Embryonic facial prominence (tissue), 1 donor: ENCODE results near the gene RAB37.
A peak's percentile ranks its signal among the peaks of the same experiment; 100 is the strongest.

ENCODE experiments used
- DNase-seq: peaks from one replicate; pipeline ENCODE4 v3.0.0-alpha.2; 2016; ENCODE audit errors: extremely low spot score

RAB37 gene

DNA sequence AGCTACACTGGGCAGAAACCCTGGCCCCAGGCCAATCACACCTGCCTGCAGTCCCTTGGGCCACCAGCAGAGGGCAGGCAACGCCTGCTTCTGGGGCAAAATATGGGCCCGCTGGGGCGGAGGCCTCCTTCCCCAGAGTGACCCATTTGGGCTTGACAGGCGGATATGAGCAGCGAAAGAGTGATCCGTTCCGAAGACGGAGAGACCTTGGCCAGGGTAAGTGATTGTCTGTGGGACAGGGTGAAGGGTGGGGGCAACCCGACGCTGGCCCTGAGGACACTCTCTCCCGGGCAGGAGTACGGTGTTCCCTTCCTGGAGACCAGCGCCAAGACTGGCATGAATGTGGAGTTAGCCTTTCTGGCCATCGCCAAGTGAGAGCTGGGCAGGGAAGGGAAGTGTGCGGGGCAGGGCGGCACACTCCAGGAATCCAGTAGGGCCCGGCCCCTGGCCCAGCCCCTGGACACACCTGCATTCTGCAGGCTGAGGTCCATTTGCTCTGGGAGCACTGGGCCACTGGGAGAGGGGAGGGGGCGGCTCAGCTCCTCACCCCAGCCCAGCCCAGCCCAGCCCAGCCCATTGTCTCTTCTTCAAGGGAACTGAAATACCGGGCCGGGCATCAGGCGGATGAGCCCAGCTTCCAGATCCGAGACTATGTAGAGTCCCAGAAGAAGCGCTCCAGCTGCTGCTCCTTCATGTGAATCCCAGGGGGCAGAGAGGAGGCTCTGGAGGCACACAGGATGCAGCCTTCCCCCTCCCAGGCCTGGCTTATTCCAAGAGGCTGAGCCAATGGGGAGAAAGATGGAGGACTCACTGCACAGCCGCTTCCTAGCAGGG is 7.9 kb downstream of the RAB37 start:
- DNase-seq, result no peak

DNA sequence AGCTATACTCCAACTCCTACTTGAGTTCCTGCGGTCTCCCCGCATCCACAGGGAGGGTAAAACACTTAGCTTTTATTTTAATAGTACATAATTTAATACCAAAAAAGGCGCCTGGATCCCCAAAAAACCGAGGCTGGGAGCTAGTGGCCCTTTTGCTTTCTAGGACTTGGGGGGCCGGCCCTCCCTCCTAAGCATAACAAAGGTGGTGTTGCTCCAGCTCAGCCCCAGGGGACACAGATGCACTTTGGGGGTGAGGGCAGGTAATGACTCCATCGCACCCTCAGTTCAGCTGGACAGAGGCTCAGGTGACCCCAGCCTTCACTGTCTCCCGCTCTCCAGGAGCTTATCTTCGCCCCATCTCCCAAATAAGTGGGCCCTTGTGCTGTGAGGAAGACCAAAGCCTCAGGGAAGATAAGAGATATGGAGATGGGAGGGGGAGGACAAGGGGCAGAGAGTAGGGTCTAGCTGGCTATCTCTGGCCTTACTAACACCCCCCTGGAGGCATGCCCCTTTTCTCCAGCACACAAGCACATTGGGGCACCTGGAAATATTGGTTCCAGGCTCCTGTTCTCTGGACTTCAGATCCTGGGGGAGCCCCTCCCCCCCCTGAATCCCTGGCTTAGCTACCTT is 8.6 kb downstream of the RAB37 start:
- no peak for DNase-seq

DNA sequence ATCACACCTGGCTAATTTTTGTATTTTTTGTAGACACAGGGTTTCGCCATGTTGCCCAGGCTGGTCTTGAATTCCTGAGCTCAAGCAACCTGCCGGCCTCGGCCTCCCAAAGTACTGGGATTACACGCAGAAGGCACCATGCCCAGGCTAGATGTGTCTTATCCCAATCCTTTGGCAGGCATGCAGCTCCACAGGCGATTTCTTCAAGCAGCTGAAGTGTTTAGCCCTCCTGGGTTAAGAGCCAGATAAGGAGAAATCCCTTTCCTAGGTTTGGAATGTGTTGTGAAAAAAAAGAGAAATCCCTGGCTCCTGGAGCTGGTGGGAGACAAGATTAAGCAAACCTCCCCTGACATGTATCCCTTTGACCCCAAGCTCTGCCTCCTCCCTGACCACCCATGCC is 9.3 kb downstream of the RAB37 start:
- DNase-seq, result no peak

DNA sequence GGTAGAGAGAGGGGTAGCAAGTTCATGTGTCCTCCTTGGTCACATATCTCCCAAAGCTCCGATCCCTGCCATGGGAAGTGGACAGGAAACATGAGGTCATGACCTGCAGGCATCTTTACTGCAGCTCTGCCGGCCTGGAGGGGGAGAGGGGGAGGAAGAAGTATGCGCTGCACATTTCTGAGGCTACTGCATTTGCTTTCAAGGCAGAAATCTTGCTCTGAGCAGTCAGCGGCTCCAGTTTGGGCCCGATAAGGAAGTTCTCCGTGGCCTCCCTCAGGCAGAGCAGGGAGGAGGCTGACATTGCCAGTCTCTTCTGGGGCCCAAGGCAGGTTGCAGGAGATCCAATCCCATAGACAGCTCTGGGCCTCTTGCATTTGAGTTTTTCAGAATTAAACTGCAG is 9.9 kb downstream of the RAB37 start:
- no peak for DNase-seq

DNA sequence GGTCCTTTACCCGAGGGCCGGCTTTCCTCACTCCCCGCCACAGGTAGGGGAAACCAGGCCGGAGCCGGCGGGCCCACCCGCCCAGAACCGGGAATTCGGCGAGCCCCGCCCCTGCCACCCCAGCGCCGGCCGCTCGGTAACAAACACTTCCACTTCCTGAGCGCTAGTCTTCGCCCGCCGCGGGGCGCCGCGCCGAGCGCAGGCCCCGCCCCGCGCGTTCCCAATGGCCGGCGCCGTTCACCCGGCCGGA is 11.1 kb downstream of the RAB37 start:
- DNase-seq, result no peak

DNA sequence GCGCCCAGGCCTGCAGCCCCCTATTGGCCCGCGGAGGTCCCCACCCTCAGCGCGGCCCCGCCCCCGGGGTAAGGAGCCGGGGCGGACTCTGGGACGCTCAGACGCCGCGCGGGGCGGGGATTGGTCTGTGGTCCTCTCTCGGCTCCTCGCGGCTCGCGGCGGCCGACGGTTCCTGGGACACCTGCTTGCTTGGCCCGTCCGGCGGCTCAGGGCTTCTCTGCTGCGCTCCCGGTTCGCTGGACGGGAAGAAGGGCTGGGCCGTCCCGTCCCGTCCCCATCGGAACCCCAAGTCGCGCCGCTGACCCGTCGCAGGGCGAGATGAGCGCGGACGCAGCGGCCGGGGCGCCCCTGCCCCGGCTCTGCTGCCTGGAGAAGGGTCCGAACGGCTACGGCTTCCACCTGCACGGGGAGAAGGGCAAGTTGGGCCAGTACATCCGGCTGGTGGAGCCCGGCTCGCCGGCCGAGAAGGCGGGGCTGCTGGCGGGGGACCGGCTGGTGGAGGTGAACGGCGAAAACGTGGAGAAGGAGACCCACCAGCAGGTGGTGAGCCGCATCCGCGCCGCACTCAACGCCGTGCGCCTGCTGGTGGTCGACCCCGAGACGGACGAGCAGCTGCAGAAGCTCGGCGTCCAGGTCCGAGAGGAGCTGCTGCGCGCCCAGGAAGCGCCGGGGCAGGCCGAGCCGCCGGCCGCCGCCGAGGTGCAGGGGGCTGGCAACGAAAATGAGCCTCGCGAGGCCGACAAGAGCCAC is 11.6 kb downstream of the RAB37 start, which contains the start of gene NHERF1:
TSS of gene NHERF1 (plus strand) at position 100 of the 750 bp plus-strand sequence. CDS start at position 319, 219 bp downstream.
- DNase-seq, result peak; percentile 29

DNA sequence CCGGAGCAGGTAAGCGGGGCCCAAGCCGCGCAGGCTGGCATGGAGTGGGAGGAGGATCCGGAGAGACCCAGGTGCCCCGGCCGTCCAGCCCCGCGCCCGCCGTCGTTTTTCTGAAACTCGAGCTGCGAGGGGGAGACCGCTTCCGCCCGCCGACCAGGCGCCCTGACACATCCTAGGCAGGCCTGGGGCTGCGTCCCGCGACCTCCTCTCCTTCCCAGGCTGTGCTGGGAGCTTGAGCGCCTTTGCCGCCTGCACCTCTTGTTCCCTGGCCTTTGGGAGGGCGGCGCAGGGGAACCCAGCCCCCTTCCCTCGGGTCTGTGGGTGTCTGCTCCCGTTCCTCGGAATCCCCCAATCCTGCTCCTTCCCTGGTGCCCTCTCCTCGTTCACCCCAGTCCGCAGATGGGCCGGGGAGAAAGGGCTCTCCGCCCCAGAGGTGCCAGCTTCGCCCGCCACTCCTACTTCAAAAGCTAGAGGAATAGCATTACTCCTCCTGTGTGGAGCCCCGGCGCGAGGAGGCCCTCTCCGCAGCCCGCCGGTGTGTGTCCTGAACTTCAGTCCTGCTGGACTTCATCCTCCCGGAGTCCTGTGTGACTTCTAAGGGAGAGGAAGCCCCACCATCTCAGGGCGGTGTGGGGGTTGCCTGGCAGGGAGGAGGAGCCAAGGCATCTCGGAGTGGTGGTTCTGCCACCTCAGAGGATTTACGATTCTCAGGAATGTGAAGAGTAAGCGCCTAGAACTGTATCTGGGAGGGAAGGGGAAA is 12.4 kb downstream of the RAB37 start:
- no peak for DNase-seq

DNA sequence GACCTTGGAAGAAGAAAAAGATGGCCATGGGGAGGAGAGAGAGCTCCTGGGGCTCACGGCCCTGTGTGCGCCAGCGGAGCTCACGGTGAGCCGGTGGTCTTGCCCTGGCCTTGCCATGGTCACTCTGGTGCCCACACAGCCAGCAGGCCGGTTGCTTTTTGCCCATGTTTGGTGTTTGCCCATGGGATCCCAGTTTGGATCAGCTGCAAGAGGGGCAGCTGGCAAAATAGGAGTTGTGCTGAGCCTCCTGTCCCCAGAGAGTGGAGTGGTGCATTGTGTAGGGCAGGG is 12.9 kb downstream of the RAB37 start:
- no peak for DNase-seq

DNA sequence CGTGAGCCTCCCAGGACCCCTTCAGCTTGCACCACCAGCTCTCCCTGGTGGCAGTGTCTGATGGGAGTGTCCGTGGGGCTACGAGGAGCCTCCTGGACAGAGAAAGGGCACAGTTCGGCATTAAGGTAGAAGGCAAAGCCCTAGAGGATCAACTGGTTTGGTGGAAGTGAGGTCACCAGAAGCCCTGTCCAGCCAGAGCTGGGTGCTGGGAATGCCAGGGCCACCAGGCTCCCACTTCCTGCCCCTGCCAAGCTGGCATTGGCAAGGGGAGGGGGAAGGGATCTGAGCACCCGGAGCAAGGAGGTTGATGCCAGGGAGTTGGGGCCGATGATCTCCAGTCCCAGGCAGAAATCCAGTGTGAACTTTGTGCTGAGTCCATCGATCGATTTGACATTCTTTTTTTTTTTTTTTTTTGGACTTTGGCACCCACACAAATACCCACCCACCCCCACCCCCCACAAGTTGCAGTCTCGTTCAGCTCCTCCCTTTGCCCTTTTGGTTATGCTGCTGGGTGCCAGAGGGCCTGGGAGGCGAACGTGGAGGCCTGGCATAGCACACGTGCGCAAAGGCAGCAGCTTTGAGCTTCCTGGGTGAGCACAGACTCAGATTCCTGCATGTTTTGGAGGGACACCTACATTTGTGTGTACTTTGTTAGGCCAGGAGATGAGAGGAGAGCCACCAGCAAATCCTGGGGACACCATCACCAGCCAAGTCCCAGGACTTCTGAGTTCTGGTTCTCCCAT is 13.4 kb downstream of the RAB37 start:
- DNase-seq, result no peak

DNA sequence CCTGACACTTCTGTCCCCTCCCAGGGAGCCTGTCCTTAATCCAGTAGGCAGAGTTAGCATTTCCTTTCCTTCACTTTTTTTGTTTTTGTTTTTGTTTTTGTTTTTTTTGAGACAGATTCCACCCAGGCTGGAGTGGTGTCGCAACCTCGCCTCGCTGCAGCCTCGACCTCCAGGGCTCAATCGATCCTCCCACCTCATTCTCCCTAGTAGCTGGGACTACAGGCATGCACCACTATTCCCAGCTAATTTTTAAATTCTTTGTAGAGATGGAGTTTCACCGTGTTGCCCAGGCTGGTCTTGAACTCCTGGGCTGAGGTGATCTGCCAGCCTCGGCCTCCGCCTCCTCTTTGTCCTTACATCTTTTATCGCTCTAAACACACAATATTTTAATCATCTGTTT is 15.4 kb downstream of the RAB37 start:
- no peak for DNase-seq

DNA sequence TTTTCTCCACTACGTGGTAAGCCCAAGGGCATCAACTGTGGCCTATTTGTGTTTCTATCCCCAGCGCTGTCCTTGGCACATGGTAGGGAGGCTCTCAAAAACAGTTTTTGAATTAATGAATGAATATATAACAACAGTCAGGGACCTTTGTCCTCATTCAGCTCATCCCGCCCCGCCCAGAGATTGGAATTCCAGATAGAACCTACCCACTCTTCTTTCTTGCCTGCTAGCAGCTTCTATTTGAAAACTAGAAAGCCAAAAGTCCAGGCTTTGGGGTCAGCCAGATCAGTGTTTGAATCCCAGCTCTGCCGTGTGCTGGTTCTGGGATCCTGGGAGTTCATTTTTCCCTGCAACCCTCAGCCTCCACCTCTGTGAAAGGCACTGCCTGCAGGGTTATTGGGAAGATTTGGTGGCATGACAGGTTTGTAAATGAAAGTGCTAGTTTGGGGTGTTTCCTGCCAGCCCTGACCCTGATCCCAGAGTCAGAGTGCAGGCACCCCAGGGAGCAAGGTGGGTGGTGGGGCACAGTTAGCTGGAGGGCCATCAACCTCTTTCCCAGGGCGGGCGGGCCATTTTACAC is 15.9 kb downstream of the RAB37 start:
- no peak for DNase-seq

DNA sequence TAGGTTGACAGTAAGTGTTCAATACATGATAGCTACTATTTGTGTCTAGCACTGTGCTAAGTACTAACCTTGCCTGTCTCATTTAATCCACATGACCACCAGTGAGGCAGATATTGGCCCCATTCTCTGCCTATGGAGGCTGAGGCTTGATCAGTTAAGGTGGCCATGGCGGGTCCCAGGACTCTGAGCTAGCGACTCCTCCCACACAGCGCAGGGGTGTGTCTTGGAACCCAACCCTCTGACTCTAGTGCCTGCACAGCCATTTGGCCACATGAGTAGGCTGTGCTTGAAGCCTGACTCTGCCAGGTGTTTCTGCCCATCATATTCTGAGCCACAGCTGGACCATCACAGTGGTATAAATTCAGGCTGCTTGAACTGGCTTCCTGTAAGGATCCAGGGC is 17.8 kb downstream of the RAB37 start:
- DNase-seq, result no peak

DNA sequence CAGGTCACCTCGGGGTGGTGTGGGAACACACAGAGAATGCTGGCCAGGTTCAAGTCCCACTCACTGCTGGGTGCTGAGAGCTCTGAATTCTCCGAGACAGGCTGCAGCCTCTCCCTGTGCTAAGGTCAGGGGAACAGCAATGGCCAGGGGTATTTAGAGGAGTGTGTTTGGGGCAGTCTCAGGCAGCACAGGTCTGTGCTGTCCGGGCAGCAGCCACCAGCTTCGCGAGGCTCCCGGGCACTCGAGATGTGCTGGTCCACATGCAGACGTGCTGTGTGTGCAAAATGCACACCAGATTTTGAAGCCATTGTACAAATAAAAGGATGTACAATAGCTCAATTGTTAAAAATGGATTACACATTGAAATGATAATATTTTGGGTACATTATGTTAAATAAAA is 18.5 kb downstream of the RAB37 start:
- DNase-seq, result no peak

DNA sequence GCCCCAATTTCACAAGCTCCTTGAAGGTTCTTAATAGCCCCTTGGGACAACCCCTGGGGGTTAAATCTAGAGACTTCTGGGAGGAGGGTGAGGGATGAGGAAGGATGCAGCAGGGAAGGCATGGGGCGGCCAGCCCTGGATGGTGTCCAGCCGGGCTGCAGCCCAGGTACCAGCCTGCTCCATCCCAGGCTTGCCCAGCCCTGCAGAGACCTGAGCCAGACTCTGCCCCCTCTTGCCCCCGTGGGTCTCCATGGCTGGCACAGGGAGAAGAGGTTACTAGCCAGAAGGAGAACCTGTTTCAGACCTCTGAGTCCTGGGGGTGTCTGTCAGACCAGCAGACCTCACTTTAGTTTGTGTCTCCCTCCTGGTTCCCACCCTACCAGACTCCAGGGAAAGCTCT is 19.8 kb downstream of the RAB37 start:
- DNase-seq, result no peak

DNA sequence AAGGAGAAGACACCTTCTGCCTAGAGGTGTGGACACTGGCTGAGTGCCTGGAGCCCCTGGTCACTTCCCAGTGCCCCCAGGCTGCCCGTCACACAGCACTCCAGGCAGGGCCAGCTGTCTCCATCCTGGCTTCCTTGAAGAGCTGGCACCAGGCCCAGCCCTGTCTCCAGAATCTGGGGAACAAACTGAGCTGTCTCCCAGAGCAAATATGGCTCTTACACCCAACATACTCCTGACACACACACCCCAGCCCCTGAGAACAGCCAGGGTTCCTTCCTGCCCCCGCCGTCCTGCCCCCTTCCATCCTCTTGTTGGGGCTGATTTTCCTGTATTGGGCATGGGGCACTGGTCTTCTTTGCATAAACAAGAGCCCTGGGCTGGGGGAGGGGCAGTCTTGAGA is 20.4 kb downstream of the RAB37 start:
- no peak for DNase-seq

DNA sequence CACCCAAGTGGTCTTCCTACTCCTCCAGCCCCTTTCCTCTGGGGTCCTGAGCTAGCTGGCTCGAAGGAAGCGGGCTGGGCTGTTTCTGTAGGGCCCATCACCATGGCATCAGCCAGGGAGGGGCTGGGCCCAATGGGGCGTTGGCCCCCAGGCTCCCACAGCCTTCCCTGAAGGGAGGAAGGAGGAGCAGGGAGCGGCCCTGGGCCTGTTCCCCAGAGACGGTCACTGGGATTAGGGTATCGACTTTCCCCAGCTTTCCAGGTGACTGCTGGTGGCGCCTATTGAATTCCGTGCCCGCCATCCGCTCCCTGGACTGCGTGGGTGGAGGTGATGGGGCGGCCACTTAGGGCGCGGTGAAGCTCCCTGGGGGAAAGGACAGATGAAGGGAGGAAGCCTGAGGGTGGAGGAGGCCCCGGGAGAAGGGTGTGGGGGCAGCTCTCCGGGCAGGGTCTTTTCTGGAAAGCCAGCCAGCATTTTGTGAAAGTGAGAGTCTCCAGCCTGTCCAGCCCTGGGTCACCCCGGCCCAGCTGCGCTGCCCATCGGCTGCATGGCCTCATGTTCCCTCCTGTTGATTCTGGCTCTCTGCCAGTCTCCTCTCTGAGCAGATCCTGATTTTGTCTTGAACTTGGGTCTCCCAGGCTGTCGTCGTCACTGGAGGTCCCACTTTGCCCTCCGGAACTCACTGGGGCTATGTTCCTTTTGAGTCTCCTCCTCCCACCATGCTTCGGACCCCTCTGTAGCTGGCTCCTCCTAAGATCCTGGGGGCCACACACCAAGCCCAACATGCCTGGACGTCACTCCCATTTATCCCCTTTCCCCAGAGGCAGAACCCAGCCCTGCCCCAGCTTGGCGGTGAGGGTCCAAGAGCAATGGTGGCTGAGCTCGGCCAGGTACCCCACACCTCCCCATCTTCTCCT is 21.1 kb downstream of the RAB37 start:
- no peak for DNase-seq

DNA sequence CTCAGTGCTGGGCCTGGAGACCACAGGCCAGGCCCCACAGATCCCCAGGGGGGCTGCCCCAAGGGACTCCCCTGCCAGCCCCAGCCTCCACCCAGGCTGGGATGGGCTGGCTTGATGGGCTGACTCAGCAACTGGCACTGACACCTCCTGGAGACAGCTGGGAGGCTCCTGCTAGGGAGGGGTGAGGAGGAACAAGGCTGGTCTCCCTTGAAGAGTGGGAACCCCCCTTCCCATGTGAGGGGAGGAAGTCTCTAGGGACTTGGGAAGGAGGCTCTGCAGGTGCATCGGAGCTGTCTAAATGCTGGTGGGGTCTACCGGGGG is 21.8 kb downstream of the RAB37 start:
- no peak for DNase-seq

DNA sequence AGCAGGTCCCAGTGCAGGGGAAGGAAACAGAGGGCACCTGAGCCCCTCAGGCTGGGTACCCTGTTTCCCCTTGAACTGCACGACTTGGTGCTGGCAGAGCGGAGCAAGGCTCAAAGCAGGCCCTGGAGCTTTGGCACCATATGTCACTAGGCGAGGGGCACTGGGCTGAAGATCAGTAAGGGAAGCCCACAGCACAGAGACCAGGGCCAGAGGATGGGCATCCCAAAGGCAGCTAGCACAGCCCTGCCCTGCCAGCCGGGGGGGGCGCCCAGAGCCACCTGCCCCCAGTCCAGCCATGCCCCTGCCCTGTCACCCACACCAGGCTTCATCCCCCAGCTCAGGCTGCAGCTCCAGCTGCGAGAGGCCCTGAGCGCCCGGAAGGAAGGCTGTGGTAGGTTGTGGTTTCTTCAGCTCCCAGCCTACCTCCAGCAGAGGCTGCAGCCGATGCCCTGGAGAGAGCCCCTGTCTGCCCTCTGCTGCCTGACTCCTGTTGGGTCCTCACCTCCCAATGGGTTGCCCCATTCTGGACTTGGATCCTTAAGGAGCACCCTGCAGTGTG is 22.3 kb downstream of the RAB37 start:
- no peak for DNase-seq

DNA sequence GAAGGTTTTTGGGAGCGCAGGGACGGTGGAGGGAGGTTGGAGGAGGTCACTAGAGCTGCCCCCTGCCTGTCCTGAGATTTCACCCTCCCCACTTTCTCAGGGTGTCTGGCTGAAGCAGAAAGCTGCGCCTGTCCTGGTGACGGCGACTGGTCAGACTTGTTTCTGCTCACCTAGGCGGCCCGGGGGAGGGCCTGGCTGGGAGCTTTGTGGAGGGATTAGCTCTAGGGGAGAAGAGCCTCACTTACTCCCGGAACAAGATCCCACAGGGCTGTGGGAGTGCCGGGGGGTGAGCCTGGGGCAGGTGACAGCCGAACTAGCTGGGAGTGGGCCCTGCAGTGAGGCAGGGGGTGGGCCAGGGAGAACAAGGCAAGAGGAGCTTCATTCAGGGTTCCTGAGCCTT is 22.9 kb downstream of the RAB37 start:
- DNase-seq, result no peak

DNA sequence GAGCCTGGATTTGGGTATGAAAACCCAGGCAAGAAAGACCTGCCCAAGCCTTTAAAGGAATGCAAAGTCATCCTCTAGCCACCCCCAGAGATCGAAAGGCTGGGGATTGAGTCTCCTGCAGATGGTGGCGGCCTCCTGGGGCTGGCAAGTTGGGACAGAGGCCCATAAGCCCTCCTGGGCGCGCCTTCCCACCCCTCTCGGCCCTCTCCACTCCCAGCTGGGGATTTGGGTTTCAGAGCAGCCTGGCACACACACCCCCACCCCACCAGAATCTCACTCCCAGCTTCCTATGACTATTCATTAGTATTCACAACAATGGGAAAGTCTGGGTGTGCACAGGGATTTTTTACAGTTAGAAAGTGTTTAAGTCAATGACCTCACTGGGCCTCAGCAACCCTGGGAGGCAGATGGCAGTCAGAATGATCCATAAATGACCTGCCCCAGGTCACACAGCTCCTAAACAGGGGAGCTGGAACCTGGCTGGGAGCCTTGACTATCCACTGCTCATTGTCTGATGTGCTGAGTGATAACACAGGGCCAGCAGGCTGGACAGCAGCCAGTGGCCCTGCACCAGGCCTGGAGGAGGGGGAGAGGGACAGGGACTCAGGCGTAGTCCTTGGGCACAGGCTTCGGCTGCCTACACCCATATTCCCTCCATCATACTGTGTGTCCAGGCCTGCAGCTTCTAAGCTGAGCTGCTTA is 23.5 kb downstream of the RAB37 start:
- no peak for DNase-seq
